LNCaP clone FGC (cell line): Measurements from ENCODE around the gene GSTM2.

Experiments
- DNase-seq: peaks from one replicate; pipeline ENCODE4 v3.0.0-alpha.2; 2011; ENCODE audit warnings: low read depth
- H3K4me3 ChIP-seq: 2 replicates; pipeline ENCODE4 v1.5.1; 2011; ENCODE audit warnings: mild to moderate bottlenecking, low read depth, low read length, control low read depth
- CTCF ChIP-seq: IDR thresholded peaks from 2 replicates; pipeline ENCODE4 v1.5.1; 2012; ENCODE audit warnings: mild to moderate bottlenecking; ENCODE audit not compliant: control insufficient read depth, insufficient read depth; ENCODE audit errors: extremely low read depth

GSTM2 gene

GRCh38 chr1:109712321-109712864, 44.5 kb downstream of the GSTM2 start:
- TF ChIP-seq CTCF, result no peak
- no peak overlapping the region for H3K4me3 ChIP-seq

GRCh38 chr1:109713636-109714035, 45.8 kb downstream of the GSTM2 start:
- no peak for TF ChIP-seq CTCF

More at GRCh38 chr1:109712321-109712864, 44.5 kb downstream of the GSTM2 start:
- DNase-seq, result no peak

GRCh38 chr1:109714661-109715372, 47.0 kb downstream of the GSTM2 start:
- no peak for TF ChIP-seq CTCF
- H3K4me3 ChIP-seq, result no peak overlapping the region
- DNase-seq, result no peak

More at GRCh38 chr1:109713636-109714035, 45.8 kb downstream of the GSTM2 start:
- no peak for DNase-seq
- no peak overlapping the region for H3K4me3 ChIP-seq

GRCh38 chr1:109716121-109716520, 48.3 kb downstream of the GSTM2 start:
- no peak overlapping the region for H3K4me3 ChIP-seq
- TF ChIP-seq CTCF, result no peak
- no peak for DNase-seq

- no peak for TF ChIP-seq CTCF
- DNase-seq, result no peak
- no peak overlapping the region for H3K4me3 ChIP-seq
Measured at GRCh38 chr1:109716570-109717090, 48.8 kb downstream of the GSTM2 start.

GRCh38 chr1:109717729-109718128, 49.9 kb downstream of the GSTM2 start:
- H3K4me3 ChIP-seq, result no peak overlapping the region
- no peak for TF ChIP-seq CTCF

More at GRCh38 chr1:109717729-109718128, 49.9 kb downstream of the GSTM2 start:
- no peak for DNase-seq
